GM12891 (cell line): Measurements from ENCODE around the gene MADD.

ENCODE experiments used
- DNase-seq: peaks from one replicate; pipeline ENCODE4 v3.0.0; 2011; ENCODE audit warnings: low spot score; ENCODE audit not compliant: insufficient read length
- FAIRE-seq: peaks from 2 replicates; lab custom pipeline; 2011; peaks lifted over from hg19 to GRCh38; lab: Jason Lieb, UNC
- PAX5 ChIP-seq: IDR thresholded peaks from 2 replicates; pipeline ENCODE4 v1.6.1; 2011; ENCODE audit warnings: low read length, moderate library complexity, mild to moderate bottlenecking; ENCODE audit not compliant: insufficient read depth, severe bottlenecking
- POLR2A ChIP-seq: IDR thresholded peaks from 2 replicates; pipeline ENCODE4 v1.6.1; 2011; ENCODE audit warnings: low read depth, low read length, control low read depth
- POLR2AphosphoS5 ChIP-seq: IDR thresholded peaks from 2 replicates; pipeline ENCODE4 v1.6.1; 2011; ENCODE audit warnings: low read depth, low read length, control low read depth
- POU2F2 ChIP-seq: IDR thresholded peaks from 2 replicates; pipeline ENCODE4 v1.6.1; 2011; ENCODE audit warnings: low read depth, mild to moderate bottlenecking, control low read depth, low read length, moderate library complexity
- SPI1 ChIP-seq: IDR thresholded peaks from 2 replicates; pipeline ENCODE4 v1.6.1; 2011; ENCODE audit warnings: low read depth, low read length, control low read depth
- TAF1 ChIP-seq: IDR thresholded peaks from 2 replicates; pipeline ENCODE4 v1.6.1; 2011; ENCODE audit warnings: low read depth, low read length, control low read depth

MADD gene

GRCh38 chr11:47249378-47249715 lies 20.6 kb upstream of the MADD start:
- TF ChIP-seq TAF1 (no peak), POLR2AphosphoS5 (no peak), PAX5 (no peak), SPI1 (no peak), POU2F2 (no peak), POLR2A (no peak)
- FAIRE-seq: no peak
- DNase-seq: no peak

- TF ChIP-seq POLR2AphosphoS5: no peak
- no peak for TF ChIP-seq POU2F2
- no peak for TF ChIP-seq POLR2A
- TF ChIP-seq SPI1: no peak
- no peak for TF ChIP-seq PAX5
- no peak for TF ChIP-seq TAF1
- no peak for DNase-seq
- FAIRE-seq: no peak
Measured at GRCh38 chr11:47251751-47252150, 18.2 kb upstream of the MADD start.

GRCh38 chr11:47253660-47254059 lies 16.3 kb upstream of the MADD start:
- FAIRE-seq: no peak

GRCh38 chr11:47254386-47254785 lies 15.5 kb upstream of the MADD start:
- FAIRE-seq: no peak
- TF ChIP-seq SPI1 (no peak), POLR2A (no peak), POU2F2 (no peak), PAX5 (no peak), TAF1 (no peak), POLR2AphosphoS5 (no peak)

More at GRCh38 chr11:47253660-47254059, 16.3 kb upstream of the MADD start:
- no peak for DNase-seq
- TF ChIP-seq POLR2AphosphoS5: no peak
- TF ChIP-seq POU2F2: no peak

GRCh38 chr11:47256374-47256773 lies 13.6 kb upstream of the MADD start:
- DNase-seq (no peak), FAIRE-seq (no peak)
- TF ChIP-seq POLR2AphosphoS5 (no peak), PAX5 (no peak), SPI1 (no peak), POU2F2 (no peak), POLR2A (no peak), TAF1 (no peak)

More at GRCh38 chr11:47254386-47254785, 15.5 kb upstream of the MADD start:
- DNase-seq: no peak

DNA sequence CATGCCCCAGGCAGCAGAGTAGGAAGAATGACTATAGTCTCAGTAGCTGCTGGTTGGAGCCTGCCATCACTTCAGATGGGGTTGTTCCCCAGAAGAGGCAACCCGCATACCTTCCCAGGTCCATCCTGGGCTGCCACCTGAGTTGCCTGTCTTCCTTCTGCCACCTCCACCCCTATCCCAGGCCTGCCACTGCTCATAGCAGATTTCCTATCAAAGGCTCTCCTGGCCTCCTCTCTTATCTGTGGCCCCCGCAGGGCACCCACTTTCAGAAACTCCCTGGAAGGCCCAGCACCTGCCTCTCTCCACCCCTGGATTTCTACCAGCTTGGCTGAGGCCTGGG lies 12.8 kb upstream of the MADD start:
- DNase-seq: no peak
- FAIRE-seq: no peak
- TF ChIP-seq POLR2AphosphoS5: no peak
- TF ChIP-seq POLR2A: no peak
- TF ChIP-seq POU2F2: no peak
- no peak for TF ChIP-seq SPI1
- no peak for TF ChIP-seq PAX5
- no peak for TF ChIP-seq TAF1

DNA sequence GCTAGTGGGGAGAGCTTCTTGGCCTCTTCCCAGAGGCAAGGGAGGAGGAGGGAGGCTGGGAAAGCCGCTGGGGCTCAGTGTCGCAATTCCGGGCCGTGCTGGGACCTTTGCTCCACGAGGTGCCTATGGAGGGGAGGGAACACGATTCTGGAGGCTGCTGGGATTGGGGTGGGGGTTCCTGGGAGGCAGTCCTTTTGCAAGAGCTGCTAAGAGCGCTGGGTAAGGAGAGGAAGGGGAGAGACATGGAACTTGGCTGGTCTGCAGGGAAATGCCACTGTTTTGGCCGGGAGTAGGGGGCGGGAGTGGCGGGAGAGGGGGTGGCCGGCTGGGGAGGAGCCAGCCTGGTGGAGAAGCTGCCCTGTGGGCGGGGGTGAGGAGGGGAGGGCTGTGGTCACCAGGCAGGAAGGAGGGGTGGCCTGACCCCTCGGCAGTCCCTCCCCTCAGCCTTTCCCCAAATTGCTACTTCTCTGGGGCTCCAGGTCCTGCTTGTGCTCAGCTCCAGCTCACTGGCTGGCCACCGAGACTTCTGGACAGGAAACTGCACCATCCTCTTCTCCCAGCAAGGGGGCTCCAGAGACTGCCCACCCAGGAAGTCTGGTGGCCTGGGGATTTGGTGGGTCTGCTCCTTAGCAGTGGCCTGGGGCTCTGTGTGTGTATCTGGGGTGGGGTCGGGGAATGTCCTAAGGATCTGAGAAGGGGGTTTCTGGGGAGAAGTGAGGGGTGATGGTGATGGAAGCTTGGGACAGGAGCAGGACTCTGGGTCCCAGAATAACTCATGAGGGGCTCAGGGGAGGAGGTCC lies 12.2 kb upstream of the MADD start, which contains the start of gene NR1H3:
NR1H3 (plus strand) TSS at position 480 of the 800 bp plus-strand sequence. CDS start 1,221 bp downstream, outside the sequence.
- TF ChIP-seq TAF1: no peak
- no peak for TF ChIP-seq SPI1
- TF ChIP-seq POLR2AphosphoS5: no peak
- no peak for TF ChIP-seq PAX5
- no peak for TF ChIP-seq POU2F2
- TF ChIP-seq POLR2A: no peak
- FAIRE-seq (no peak), DNase-seq (no peak)

GRCh38 chr11:47258317-47258902 lies 11.5 kb upstream of the MADD start:
- TF ChIP-seq POU2F2 (no peak), SPI1 (no peak), POLR2A (no peak), POLR2AphosphoS5 (no peak), PAX5 (no peak)
- FAIRE-seq (no peak), DNase-seq (no peak)

DNA sequence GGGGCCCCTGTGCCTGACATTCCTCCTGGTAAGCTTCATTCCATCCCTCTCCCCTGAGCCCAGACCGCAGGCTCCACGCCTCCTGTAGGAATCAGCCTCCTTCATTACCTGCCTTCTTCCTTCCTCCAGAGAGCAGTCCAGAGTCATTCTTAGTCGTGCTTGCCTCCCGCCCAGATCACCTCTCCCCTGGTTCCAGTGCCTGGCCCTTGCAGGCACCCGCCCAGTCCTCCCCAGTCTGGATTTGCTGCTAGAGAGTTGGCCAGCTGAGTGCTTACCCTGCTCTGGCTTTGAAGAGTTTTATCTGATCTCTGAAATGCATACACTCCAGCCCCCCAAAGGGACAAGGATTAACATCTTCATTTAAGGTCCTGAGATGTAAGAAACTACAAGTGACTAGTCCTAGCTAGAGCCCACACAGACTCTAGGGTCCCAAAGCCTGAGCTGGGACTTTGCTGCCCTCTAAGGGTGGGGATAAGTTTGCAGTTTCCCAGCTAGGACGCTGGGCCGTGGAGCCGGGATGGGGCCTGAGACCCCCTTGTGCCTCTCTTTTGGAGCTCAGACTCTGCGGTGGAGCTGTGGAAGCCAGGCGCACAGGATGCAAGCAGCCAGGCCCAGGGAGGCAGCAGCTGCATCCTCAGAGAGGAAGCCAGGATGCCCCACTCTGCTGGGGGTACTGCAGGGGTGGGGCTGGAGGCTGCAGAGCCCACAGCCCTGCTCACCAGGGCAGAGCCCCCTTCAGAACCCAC lies 10.5 kb upstream of the MADD start:
- DNase-seq: no peak
- TF ChIP-seq TAF1 (no peak), SPI1 (no peak), POLR2A (no peak), PAX5 (no peak), POLR2AphosphoS5 (no peak), POU2F2 (no peak)
- FAIRE-seq: no peak
